Activated T-helper 9 cell treated with anti-CD3 and anti-CD28 coated beads, Interleukin-2, amount 50 U/mL, for 16 hours (primary cell): Measurements from ENCODE around the gene CTSZ.
A peak's percentile ranks its signal among the peaks of the same experiment; 100 is the strongest.
"Not testable (repeated sequence)": the region's sequence is repeated elsewhere in the genome, so short reads cannot be mapped to it uniquely, and the experiment has no call there.

Experiments used
- DNase-seq: peaks from one replicate; pipeline ENCODE4 v3.0.0-alpha.2; 2020; ENCODE audit warnings: low read depth

Gene CTSZ

GRCh38 chr20:58996226-58996611 is 10.8 kb downstream of the CTSZ start:
- no peak for DNase-seq

GRCh38 chr20:58995461-58996225 is 11.4 kb downstream of the CTSZ start:
- DNase-seq, result no peak

- no peak for DNase-seq
Measured at GRCh38 chr20:58994390-58995159, 12.5 kb downstream of the CTSZ start.

GRCh38 chr20:58993332-58994248 is 13.5 kb downstream of the CTSZ start:
- DNase-seq, result no peak

GRCh38 chr20:58992911-58993310 is 14.1 kb downstream of the CTSZ start:
- no peak for DNase-seq

GRCh38 chr20:58991715-58992114 is 15.3 kb downstream of the CTSZ start:
- DNase-seq, result no peak

GRCh38 chr20:58990651-58991445 is 16.2 kb downstream of the CTSZ start:
- no peak for DNase-seq

- no peak for DNase-seq
Measured at GRCh38 chr20:58989196-58989595, 17.9 kb downstream of the CTSZ start.

GRCh38 chr20:58988565-58988882 is 18.5 kb downstream of the CTSZ start:
- DNase-seq, result no peak

- no peak for DNase-seq
Measured at GRCh38 chr20:58987790-58988564, 19.1 kb downstream of the CTSZ start.

GRCh38 chr20:58986968-58987517 is 20.0 kb downstream of the CTSZ start:
- DNase-seq, result no peak

GRCh38 chr20:58986286-58986967 is 20.6 kb downstream of the CTSZ start:
- DNase-seq, result no peak

- no peak for DNase-seq
Measured at GRCh38 chr20:58985656-58986055, 21.4 kb downstream of the CTSZ start.

- DNase-seq, result no peak
Measured at GRCh38 chr20:58984691-58985090, 22.4 kb downstream of the CTSZ start.

GRCh38 chr20:58983115-58983468 is 24.0 kb downstream of the CTSZ start:
- not testable (repeated sequence) for DNase-seq

GRCh38 chr20:58982406-58983114 is 24.5 kb downstream of the CTSZ start:
- no peak for DNase-seq

- DNase-seq, result no peak
Measured at GRCh38 chr20:58981628-58982364, 25.3 kb downstream of the CTSZ start.

- peak; percentile 84 for DNase-seq
Measured at GRCh38 chr20:58980711-58981627, 26.1 kb downstream of the CTSZ start, which contains the start of gene NELFCD. NELFCD (plus strand) TSS chr20:58981256; CDS start chr20:58981310, 54 bp downstream.
